ENCODE measurements around the gene ADARB1.

The ADARB1 gene

GRCh38 chr21:45209685-45210284 lies 135.4 kb downstream of the ADARB1 start:
- peak; percentile 89 to 91 (median 90) for DNase-seq

GRCh38 chr21:45210461-45210983 lies 136.1 kb downstream of the ADARB1 start:
- DNase-seq = no peak

GRCh38 chr21:45211661-45212060 lies 137.3 kb downstream of the ADARB1 start:
- no peak for DNase-seq

- no peak for DNase-seq
These were observed 139.0 kb downstream of the ADARB1 start for GRCh38 chr21:45213392-45213791.

- no peak for DNase-seq
These were observed 140.8 kb downstream of the ADARB1 start for GRCh38 chr21:45215213-45215612.

- no peak for DNase-seq
These were observed 142.6 kb downstream of the ADARB1 start for GRCh38 chr21:45217010-45217409.

- peak in 1 of 3 donors; percentile 22 for DNase-seq
These were observed 145.1 kb downstream of the ADARB1 start for GRCh38 chr21:45219517-45219916.

- DNase-seq = no peak
These were observed 145.7 kb downstream of the ADARB1 start for GRCh38 chr21:45220071-45220481.

- DNase-seq = no peak
These were observed 146.5 kb downstream of the ADARB1 start for GRCh38 chr21:45220714-45221490.

- no peak for DNase-seq
These were observed 147.6 kb downstream of the ADARB1 start for GRCh38 chr21:45222001-45222400.

- DNase-seq = no peak
These were observed 149.1 kb downstream of the ADARB1 start for GRCh38 chr21:45223236-45224185.

GRCh38 chr21:45224189-45224938 lies 150.0 kb downstream of the ADARB1 start:
- DNase-seq = no peak

GRCh38 chr21:45225041-45225740 lies 150.8 kb downstream of the ADARB1 start:
- DNase-seq = no peak

GRCh38 chr21:45225741-45226327 lies 151.5 kb downstream of the ADARB1 start:
- no peak for DNase-seq

- peak in 1 of 3 donors; percentile 2 for DNase-seq
These were observed 152.4 kb downstream of the ADARB1 start for GRCh38 chr21:45226540-45227326.

GRCh38 chr21:45227735-45228134 lies 153.4 kb downstream of the ADARB1 start:
- DNase-seq = no peak

GRCh38 chr21:45228171-45228641 lies 153.8 kb downstream of the ADARB1 start:
- DNase-seq = peak in 2 of 3 donors; percentile 6 to 14

- no peak for DNase-seq
These were observed 154.4 kb downstream of the ADARB1 start for GRCh38 chr21:45228656-45229240.

- DNase-seq = no peak
These were observed 157.3 kb downstream of the ADARB1 start for GRCh38 chr21:45231705-45232104.

- DNase-seq = no peak
These were observed 159.7 kb downstream of the ADARB1 start for GRCh38 chr21:45234127-45234526.
